NAMALWA (cell line): ENCODE results near the gene METTL25B.
A peak's percentile ranks its signal among the peaks of the same experiment; 100 is the strongest.

ENCODE experiments used
- DNase-seq: peaks from one replicate; pipeline ENCODE4 v3.0.0-alpha.2; 2015; ENCODE audit warnings: low spot score

Gene METTL25B

GRCh38 chr1:156727926-156728598, at the start of gene METTL25B:
METTL25B (plus strand) TSS chr1:156728469; CDS start chr1:156729105, 636 bp downstream.
- peak; percentile 90 for DNase-seq

GRCh38 chr1:156680056-156680455, 48.2 kb upstream of the METTL25B start:
- no peak for DNase-seq

- DNase-seq, result no peak
These were observed 46.9 kb upstream of the METTL25B start for GRCh38 chr1:156681196-156681960.

DNA sequence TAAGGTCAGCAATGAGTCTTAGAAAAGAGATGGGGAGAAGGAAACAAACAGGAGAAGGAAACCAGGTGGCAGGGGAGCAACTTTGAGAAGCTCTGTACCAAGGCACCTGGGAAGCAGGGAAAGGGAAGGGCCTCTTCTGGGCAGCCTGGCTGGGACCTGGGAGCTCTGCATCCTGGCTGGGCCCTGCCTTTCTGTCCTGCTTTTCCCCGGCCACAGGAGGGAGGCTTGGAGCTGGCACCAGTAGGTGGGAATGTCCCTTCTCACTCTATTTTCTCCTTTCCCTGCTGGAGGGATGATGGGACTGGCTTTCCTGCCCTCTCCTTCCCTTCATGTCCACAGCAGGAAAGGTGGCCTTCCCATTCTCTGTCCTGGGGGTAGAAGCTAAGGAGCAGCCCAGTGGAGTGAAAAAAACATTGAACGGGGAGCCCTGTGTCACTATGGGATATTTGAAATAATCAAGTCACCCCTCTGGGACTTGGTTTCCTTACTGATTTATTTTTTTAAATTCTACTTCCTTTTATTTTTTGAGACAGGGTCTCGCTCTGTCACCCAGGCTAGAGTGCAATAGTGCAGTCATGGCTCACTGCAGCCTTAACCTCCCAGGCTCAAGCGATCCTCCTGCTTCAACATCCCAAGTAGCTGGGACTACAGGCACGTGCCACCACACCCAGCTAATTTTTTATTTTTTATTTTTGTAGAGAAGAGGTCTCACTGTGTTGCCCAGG, 45.9 kb upstream of the METTL25B start:
- no peak for DNase-seq

- DNase-seq, result no peak
These were observed 44.0 kb upstream of the METTL25B start for GRCh38 chr1:156684227-156684782.

GRCh38 chr1:156689035-156689952, 39.0 kb upstream of the METTL25B start:
- peak; percentile 95 for DNase-seq

- no peak for DNase-seq
These were observed 38.2 kb upstream of the METTL25B start for GRCh38 chr1:156689953-156690674.

GRCh38 chr1:156690675-156691036, 37.6 kb upstream of the METTL25B start:
- no peak for DNase-seq

DNA sequence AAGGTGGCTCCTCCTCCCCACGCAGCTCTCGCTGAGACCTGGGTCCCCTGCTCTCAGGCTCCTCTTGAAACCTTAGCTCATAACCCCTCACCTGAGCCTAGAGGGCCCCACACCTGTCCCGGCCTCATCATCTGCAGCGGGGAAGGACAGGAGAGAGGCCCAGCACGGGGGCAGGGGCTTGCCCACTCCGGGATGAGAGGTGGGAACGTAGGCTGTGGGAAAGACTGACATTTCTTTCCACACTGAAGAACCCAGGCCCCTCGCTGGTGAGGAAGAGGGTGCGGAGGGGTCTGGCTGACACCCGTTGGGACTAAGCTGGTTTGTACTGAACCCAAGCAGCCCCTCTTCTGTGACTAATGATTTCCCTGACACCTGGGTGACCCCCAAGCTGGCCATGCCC, 37.1 kb upstream of the METTL25B start:
- DNase-seq, result no peak

DNA sequence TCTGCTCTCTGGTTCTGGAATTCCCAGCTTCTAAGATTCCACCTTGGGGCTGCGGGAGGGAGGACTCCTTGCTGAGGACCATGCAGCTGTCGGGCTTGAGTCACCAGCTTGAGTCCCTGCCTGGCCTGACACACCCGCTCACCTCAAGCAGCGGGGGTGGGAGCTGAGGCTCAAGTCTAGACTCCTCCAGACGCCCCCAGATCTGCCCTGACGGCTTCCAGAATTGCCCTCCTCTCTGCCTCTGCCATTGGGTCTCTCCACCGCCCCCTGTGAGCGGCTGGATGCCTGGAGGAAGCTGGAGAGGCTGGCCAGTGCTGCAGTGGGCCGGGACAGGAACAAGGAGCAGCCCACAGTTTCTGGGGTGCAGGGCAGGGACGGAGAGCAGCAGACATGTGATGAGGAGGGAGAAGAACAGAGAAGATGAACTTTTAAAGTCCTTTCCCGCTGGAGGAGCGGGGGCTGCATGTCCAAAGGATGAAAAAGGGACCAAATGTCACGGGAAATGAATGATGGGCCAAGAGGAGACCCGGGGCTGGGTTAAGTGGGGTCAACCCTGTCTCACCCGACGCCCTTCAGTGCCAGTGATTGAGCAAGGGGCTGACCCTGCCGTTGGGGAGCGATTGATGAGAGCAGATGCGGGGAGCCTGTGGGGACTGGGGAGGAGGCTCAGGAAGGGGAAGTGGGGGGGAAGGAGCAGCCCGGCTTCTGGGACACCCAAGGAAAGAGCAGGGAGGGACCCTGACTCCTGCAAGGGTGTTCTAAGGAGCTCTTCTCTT, 36.4 kb upstream of the METTL25B start:
- DNase-seq, result no peak

DNA sequence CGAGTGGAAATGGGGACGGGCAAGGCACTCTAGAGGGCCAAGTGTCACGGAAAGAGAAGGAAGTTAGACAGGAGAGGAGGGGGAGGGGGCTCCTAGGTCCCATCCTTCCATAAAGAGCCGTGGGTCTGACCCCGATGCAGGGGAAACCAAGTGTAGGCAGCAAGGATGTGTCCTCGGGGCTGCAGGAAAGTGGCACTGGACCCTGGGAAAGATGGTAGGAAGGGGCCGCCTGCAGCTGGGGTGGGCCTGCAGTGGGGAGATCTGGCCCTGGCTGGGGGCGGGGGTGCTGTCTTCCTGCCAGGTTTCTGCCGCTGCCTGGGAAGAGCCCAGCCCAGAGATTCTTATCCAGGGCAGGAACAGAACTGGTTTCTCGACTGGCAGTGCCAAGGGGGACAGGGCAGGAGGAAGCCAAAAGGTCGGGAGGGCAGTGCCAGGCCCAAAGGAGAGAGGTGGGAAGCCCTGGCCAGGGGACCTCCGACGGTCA, 35.8 kb upstream of the METTL25B start:
- no peak for DNase-seq

- no peak for DNase-seq
These were observed 35.1 kb upstream of the METTL25B start for GRCh38 chr1:156692925-156693847.

DNA sequence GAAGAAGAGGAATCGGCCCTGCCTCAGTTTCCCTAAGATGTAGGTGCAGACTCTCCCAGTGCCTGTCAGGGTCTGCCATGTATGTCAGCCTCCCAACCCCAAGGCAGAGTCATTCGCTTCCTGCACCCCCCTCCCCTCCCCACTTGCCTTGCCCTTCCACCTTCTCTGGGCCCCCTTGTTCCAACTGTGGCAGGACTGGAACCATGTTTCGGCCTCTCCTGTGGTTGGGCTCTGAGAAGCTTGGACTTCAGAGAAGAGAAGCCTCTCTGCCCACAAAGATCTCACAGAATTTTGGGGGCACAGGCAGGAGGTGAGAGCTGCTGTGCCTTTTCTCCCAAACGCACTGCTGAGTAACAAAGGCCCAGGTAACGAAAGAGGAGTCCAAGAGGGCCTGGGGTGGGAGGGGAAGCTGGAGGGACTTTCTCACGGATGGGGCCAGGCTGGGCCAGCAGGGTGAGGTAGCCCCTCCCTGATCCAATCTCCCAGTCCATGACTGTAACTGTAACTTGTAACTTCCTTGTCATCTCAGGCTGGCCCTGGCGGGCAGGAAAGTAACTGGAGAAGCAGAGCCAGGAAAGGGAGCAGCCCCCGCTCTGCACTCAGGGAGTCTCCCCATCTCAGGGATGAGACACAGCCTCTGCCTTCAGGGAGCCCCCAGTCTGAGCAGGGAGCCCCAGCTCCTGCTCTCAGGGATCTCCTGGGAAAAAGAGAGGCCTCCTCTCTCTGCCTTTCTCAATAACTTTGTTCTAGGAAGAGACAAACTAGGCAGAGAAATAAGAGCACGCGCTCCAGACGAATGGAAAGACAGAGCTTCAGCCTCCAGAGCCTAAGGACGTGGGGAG, 34.2 kb upstream of the METTL25B start:
- no peak for DNase-seq

- no peak for DNase-seq
These were observed 33.6 kb upstream of the METTL25B start for GRCh38 chr1:156694690-156694962.

GRCh38 chr1:156696755-156697154, 31.5 kb upstream of the METTL25B start:
- no peak for DNase-seq

- no peak for DNase-seq
These were observed 30.8 kb upstream of the METTL25B start for GRCh38 chr1:156697481-156697880.

- no peak for DNase-seq
These were observed 29.3 kb upstream of the METTL25B start for GRCh38 chr1:156698995-156699394.
